Liver (tissue), 3 donors: Measurements from ENCODE around the gene PIEZO2.

ENCODE experiments used
- ATF3 ChIP-seq: IDR thresholded peaks from 2 replicates; pipeline ENCODE4 v1.6.1; 2016; ENCODE audit warnings: antibody characterized with exemption
- CTCF ChIP-seq: fragments of 150-350 bp; IDR thresholded peaks from 2 replicates; pipeline ENCODE4 v1.5.1; 2017; ENCODE audit warnings: improper control_type of control experiment, low read depth, low read length; ENCODE audit not compliant: missing input control
- RAD21 ChIP-seq, 2 donors: IDR thresholded peaks; 2 replicates each; pipeline ENCODE4 v1.6.1; 2016; ENCODE audit warnings: antibody characterized with exemption in 2 of 2, mild to moderate bottlenecking in 2 of 2
- SP1 ChIP-seq: IDR thresholded peaks from 2 replicates; pipeline ENCODE4 v1.6.1; 2018; ENCODE audit warnings: antibody characterized with exemption, mild to moderate bottlenecking
- donor health status: healthy.
- donor health status: healthy.

GRCh38 chr18:11072632-11073031 lies 76.7 kb downstream of the PIEZO2 start:
- TF ChIP-seq ATF3 (no peak), CTCF (no peak), RAD21 (IDR thresholded peaks at IDR 0.05) (no peak), SP1 (no peak)
